ENCODE data around the gene BTNL2.
A peak's percentile ranks its signal among the peaks of the same experiment; 100 is the strongest.

The BTNL2 gene

DNA sequence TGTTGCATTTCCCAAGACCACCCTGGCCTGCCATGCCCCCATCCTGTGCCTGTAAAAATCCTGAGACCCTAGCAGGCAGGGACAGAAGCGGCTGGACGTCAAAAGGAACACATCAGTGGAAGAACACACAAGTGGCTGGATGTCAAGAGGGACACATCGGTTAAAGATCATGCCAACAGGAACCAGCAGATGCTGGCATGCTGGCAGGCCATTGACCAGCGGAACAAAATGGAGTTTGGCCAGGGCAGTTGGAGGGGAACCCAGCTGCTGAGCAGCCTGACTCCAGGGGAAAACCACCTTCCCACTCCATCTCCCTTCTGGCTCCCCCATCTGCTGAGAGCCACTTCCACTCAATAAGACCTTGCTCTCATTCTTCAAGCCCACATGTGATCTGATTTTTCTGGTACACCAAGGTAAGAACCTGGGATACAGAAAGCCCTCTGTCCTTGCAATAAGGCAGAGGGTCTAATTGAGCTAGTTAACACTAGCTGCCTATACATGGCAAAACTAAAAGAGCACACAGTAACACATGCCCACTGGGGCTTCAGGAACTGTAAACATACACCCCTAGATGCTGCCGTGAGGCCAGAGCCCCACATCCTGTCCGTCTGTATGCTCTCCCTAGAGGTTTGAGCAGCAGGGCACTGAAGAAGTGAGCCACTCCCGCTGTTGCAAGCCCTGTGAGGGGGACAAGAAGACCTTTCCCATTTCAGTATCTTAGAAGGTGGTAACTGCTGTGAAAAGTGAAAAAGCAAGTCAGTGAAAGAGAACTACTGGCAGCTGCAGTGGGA, 31.0 kb downstream of the BTNL2 start:
- H2AK5ac ChIP-seq (ENCODE audit: low read depth, low read length) = no peak overlapping the region
- H3K23ac ChIP-seq (ENCODE audit: low read depth, low read length, poor library complexity) = no peak overlapping the region
- no peak overlapping the region for H3K27ac ChIP-seq (replicated peaks; ENCODE audit: low read length)
- H2BK5ac ChIP-seq (ENCODE audit: low read length) = no peak overlapping the region
- no peak for DNase-seq (ENCODE audit: low spot score)
- no peak overlapping the region for H3K4me2 ChIP-seq (ENCODE audit: insufficient read depth, low read length, poor library complexity, severe bottlenecking)
- no peaks in the 10 kb centered on the region for H3K27me3 ChIP-seq (ENCODE audit: control insufficient read depth in 3 of 3, insufficient read depth in 3 of 3, low read depth in 1 of 3, low read length in 3 of 3)
- peak overlapping the region; percentile 30 for H3K9ac ChIP-seq (ENCODE audit: low read depth, low read length, poor library complexity)
- no peak overlapping the region for H3K14ac ChIP-seq (ENCODE audit: low read length)
- no peak overlapping the region for H2BK15ac ChIP-seq (ENCODE audit: low read length)
- H3K4ac ChIP-seq (ENCODE audit: low read length) = no peak overlapping the region
- no peak overlapping the region for H3K18ac ChIP-seq (ENCODE audit: low read length)
- no peak overlapping the region for H2BK120ac ChIP-seq (ENCODE audit: low read depth, low read length)
- no peak overlapping the region for H2BK12ac ChIP-seq (ENCODE audit: low read length)
- H3K4me1 ChIP-seq (ENCODE audit: control insufficient read depth in 2 of 2, insufficient read depth in 1 of 2, low read depth in 1 of 2, low read length in 2 of 2) = no peaks in the 10 kb centered on the region
- no peaks in the 10 kb centered on the region for H3K36me3 ChIP-seq (replicated peaks in 1 of 2; ENCODE audit: control insufficient read depth in 2 of 2, insufficient read depth in 2 of 2, low read length in 2 of 2)
- H3K79me1 ChIP-seq (ENCODE audit: low read depth, low read length) = no peaks in the 10 kb centered on the region
- H3K4me3 ChIP-seq (ENCODE audit: low read length in 2 of 2) = no peak overlapping the region
- WGBS, 2 donors (ENCODE audit: extremely low coverage in 2 of 2, insufficient read length in 2 of 2, insufficient replicate concordance in 1 of 2) = no CpG with 5 or more reads among the region's 7 CpGs
- H4K91ac ChIP-seq (ENCODE audit: low read depth, low read length, poor library complexity) = no peak overlapping the region
- no peaks in the 10 kb centered on the region for H3K9me3 ChIP-seq (replicated peaks in 1 of 2; ENCODE audit: control insufficient read depth in 2 of 2, insufficient read depth in 1 of 2, low read depth in 1 of 2, low read length in 2 of 2)
- no peak overlapping the region for H4K8ac ChIP-seq (ENCODE audit: low read depth, low read length)
- no peak overlapping the region for H2AFZ ChIP-seq (ENCODE audit: low read length)

GRCh38 chr6:32371803-32372202, 35.2 kb downstream of the BTNL2 start, which contains the start of gene TSBP1:
Gene TSBP1, minus strand, starts transcription at chr6:32371903. Its CDS starts 197 bp downstream, at chr6:32371706.
- no peak within 1 kb of the TSS for H3K18ac ChIP-seq (ENCODE audit: low read length)
- no peak within 1 kb of the TSS for H2BK12ac ChIP-seq (ENCODE audit: low read length)
- no peak within 1 kb of the TSS for H2BK120ac ChIP-seq (ENCODE audit: low read depth, low read length)
- H4K91ac ChIP-seq (ENCODE audit: low read depth, low read length, poor library complexity) = no peak within 1 kb of the TSS
- H3K27me3 ChIP-seq (ENCODE audit: control insufficient read depth in 3 of 3, insufficient read depth in 3 of 3, low read depth in 1 of 3, low read length in 3 of 3) = peaks cover 0 to 3% (median 0%) of the 10 kb centered on the region in 3 experiments
- no peak within 1 kb of the TSS for H2AK5ac ChIP-seq (ENCODE audit: low read depth, low read length)
- no peak within 1 kb of the TSS for H3K9ac ChIP-seq (ENCODE audit: low read depth, low read length, poor library complexity)
- no peak within 1 kb of the TSS for H3K4ac ChIP-seq (ENCODE audit: low read length)
- H3K4me1 ChIP-seq (ENCODE audit: control insufficient read depth in 2 of 2, insufficient read depth in 1 of 2, low read depth in 1 of 2, low read length in 2 of 2) = no peaks in the 10 kb centered on the region
- H4K8ac ChIP-seq (ENCODE audit: low read depth, low read length) = no peak within 1 kb of the TSS
- H3K23ac ChIP-seq (ENCODE audit: low read depth, low read length, poor library complexity) = no peak within 1 kb of the TSS
- H3K14ac ChIP-seq (ENCODE audit: low read length) = no peak within 1 kb of the TSS
- no peak for DNase-seq (ENCODE audit: low spot score)
- H3K79me1 ChIP-seq (ENCODE audit: low read depth, low read length) = no peaks in the 10 kb centered on the region
- H3K9me3 ChIP-seq (replicated peaks in 1 of 2; ENCODE audit: control insufficient read depth in 2 of 2, insufficient read depth in 1 of 2, low read depth in 1 of 2, low read length in 2 of 2) = no peaks in the 10 kb centered on the region
- H3K4me3 ChIP-seq (ENCODE audit: low read length in 2 of 2) = no peak within 1 kb of the TSS
- no peak within 1 kb of the TSS for H2AFZ ChIP-seq (ENCODE audit: low read length)
- H2BK15ac ChIP-seq (ENCODE audit: low read length) = no peak within 1 kb of the TSS
- no peak within 1 kb of the TSS for H2BK5ac ChIP-seq (ENCODE audit: low read length)
- no peaks in the 10 kb centered on the region for H3K36me3 ChIP-seq (replicated peaks in 1 of 2; ENCODE audit: control insufficient read depth in 2 of 2, insufficient read depth in 2 of 2, low read length in 2 of 2)
- no peak within 1 kb of the TSS for H3K4me2 ChIP-seq (ENCODE audit: insufficient read depth, low read length, poor library complexity, severe bottlenecking)
- H3K27ac ChIP-seq (replicated peaks; ENCODE audit: low read length) = no peak within 1 kb of the TSS

DNA sequence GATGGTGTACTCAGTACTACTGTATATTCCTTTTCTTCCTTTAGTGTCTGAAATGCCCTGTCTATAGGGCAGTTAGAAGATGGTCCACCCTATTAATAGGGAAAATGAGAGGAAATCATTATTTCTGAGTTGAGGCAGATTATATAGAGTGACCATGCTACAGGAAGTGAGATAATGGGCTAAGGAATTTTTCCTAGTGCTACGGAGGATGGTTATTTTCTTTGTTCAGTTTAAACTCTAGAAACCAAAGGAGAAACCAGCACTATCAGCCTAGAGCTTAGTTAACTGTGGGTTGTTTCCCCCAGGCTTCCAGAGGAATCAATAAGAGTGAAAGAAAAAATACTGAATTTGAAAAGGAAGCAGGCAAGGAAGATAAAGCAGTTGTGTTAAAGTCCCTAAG, 35.8 kb downstream of the BTNL2 start:
- no peak overlapping the region for H3K23ac ChIP-seq (ENCODE audit: low read depth, low read length, poor library complexity)
- no peak overlapping the region for H3K4ac ChIP-seq (ENCODE audit: low read length)
- H4K8ac ChIP-seq (ENCODE audit: low read depth, low read length) = no peak overlapping the region
- H3K4me3 ChIP-seq (ENCODE audit: low read length in 2 of 2) = no peak overlapping the region
- no peak overlapping the region for H2AK5ac ChIP-seq (ENCODE audit: low read depth, low read length)
- H2BK15ac ChIP-seq (ENCODE audit: low read length) = no peak overlapping the region
- no peak overlapping the region for H4K91ac ChIP-seq (ENCODE audit: low read depth, low read length, poor library complexity)
- no peaks in the 10 kb centered on the region for H3K36me3 ChIP-seq (replicated peaks in 1 of 2; ENCODE audit: control insufficient read depth in 2 of 2, insufficient read depth in 2 of 2, low read length in 2 of 2)
- peaks cover 0 to 3% (median 0%) of the 10 kb centered on the region in 3 experiments for H3K27me3 ChIP-seq (ENCODE audit: control insufficient read depth in 3 of 3, insufficient read depth in 3 of 3, low read depth in 1 of 3, low read length in 3 of 3)
- DNase-seq (ENCODE audit: low spot score) = no peak
- H2AFZ ChIP-seq (ENCODE audit: low read length) = no peak overlapping the region
- H3K9ac ChIP-seq (ENCODE audit: low read depth, low read length, poor library complexity) = no peak overlapping the region
- H3K4me1 ChIP-seq (ENCODE audit: control insufficient read depth in 2 of 2, insufficient read depth in 1 of 2, low read depth in 1 of 2, low read length in 2 of 2) = no peaks in the 10 kb centered on the region
- H3K9me3 ChIP-seq (replicated peaks in 1 of 2; ENCODE audit: control insufficient read depth in 2 of 2, insufficient read depth in 1 of 2, low read depth in 1 of 2, low read length in 2 of 2) = no peaks in the 10 kb centered on the region
- no peak overlapping the region for H3K14ac ChIP-seq (ENCODE audit: low read length)
- H3K18ac ChIP-seq (ENCODE audit: low read length) = no peak overlapping the region
- H3K4me2 ChIP-seq (ENCODE audit: insufficient read depth, low read length, poor library complexity, severe bottlenecking) = no peak overlapping the region
- no peak overlapping the region for H2BK12ac ChIP-seq (ENCODE audit: low read length)
- no CpG with 5 or more reads among the region's 1 CpG for WGBS, 2 donors (ENCODE audit: extremely low coverage in 2 of 2, insufficient read length in 2 of 2, insufficient replicate concordance in 1 of 2)
- no peak overlapping the region for H3K27ac ChIP-seq (replicated peaks; ENCODE audit: low read length)
- H2BK5ac ChIP-seq (ENCODE audit: low read length) = no peak overlapping the region
- no peaks in the 10 kb centered on the region for H3K79me1 ChIP-seq (ENCODE audit: low read depth, low read length)
- H2BK120ac ChIP-seq (ENCODE audit: low read depth, low read length) = no peak overlapping the region

DNA sequence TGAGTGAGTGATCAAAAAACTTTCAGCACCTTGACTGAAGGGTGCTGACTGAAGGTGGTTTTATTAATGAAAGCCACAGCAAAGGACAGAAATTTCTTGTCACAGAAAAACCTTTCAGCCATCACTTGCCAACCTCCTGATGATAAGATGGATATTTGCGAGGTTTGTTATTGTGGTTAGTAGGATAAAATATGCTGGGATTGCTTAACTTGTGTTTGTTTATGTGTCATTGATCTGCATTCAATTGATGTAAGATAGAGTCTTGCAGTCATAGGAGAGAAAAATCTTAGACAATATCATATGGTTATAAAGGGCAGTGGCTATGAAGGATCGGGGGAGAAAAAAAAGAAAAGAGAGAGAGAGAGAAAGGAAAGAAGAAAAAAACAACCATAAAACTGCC, 36.5 kb downstream of the BTNL2 start:
- H2AK5ac ChIP-seq (ENCODE audit: low read depth, low read length) = no peak overlapping the region
- no peak overlapping the region for H4K91ac ChIP-seq (ENCODE audit: low read depth, low read length, poor library complexity)
- H3K23ac ChIP-seq (ENCODE audit: low read depth, low read length, poor library complexity) = no peak overlapping the region
- WGBS, 2 donors (ENCODE audit: extremely low coverage in 2 of 2, insufficient read length in 2 of 2, insufficient replicate concordance in 1 of 2) = 100% methylated on average over 1 of the region's 2 CpGs; no CpG with 5 or more reads in 1 of the 2 donors
- no peak overlapping the region for H3K4me3 ChIP-seq (ENCODE audit: low read length in 2 of 2)
- H3K27me3 ChIP-seq (ENCODE audit: control insufficient read depth in 3 of 3, insufficient read depth in 3 of 3, low read depth in 1 of 3, low read length in 3 of 3) = peaks cover 0 to 3% (median 0%) of the 10 kb centered on the region in 3 experiments
- H3K4me1 ChIP-seq (ENCODE audit: control insufficient read depth in 2 of 2, insufficient read depth in 1 of 2, low read depth in 1 of 2, low read length in 2 of 2) = no peaks in the 10 kb centered on the region
- H3K4ac ChIP-seq (ENCODE audit: low read length) = no peak overlapping the region
- H3K79me1 ChIP-seq (ENCODE audit: low read depth, low read length) = no peaks in the 10 kb centered on the region
- DNase-seq (ENCODE audit: low spot score) = no peak
- H2AFZ ChIP-seq (ENCODE audit: low read length) = no peak overlapping the region
- no peak overlapping the region for H2BK12ac ChIP-seq (ENCODE audit: low read length)
- H2BK15ac ChIP-seq (ENCODE audit: low read length) = no peak overlapping the region
- H3K4me2 ChIP-seq (ENCODE audit: insufficient read depth, low read length, poor library complexity, severe bottlenecking) = no peak overlapping the region
- H2BK120ac ChIP-seq (ENCODE audit: low read depth, low read length) = no peak overlapping the region
- H3K36me3 ChIP-seq (replicated peaks in 1 of 2; ENCODE audit: control insufficient read depth in 2 of 2, insufficient read depth in 2 of 2, low read length in 2 of 2) = no peaks in the 10 kb centered on the region
- H3K27ac ChIP-seq (replicated peaks; ENCODE audit: low read length) = no peak overlapping the region
- H3K9ac ChIP-seq (ENCODE audit: low read depth, low read length, poor library complexity) = no peak overlapping the region
- no peak overlapping the region for H4K8ac ChIP-seq (ENCODE audit: low read depth, low read length)
- H3K18ac ChIP-seq (ENCODE audit: low read length) = no peak overlapping the region
- H3K9me3 ChIP-seq (replicated peaks in 1 of 2; ENCODE audit: control insufficient read depth in 2 of 2, insufficient read depth in 1 of 2, low read depth in 1 of 2, low read length in 2 of 2) = no peaks in the 10 kb centered on the region
- no peak overlapping the region for H2BK5ac ChIP-seq (ENCODE audit: low read length)
- H3K14ac ChIP-seq (ENCODE audit: low read length) = no peak overlapping the region
